SKM-1 treated with dmso at 0.1 percent for 144 hours (cell line): ENCODE data around the gene PALD1.
A peak's percentile ranks its signal among the peaks of the same experiment; 100 is the strongest.

Experiments
- DNase-seq: peaks from one replicate; lab custom pipeline; 2025; ENCODE audit not compliant: unreplicated experiment; lab: John Stamatoyannopoulos, UW

Gene PALD1

DNA sequence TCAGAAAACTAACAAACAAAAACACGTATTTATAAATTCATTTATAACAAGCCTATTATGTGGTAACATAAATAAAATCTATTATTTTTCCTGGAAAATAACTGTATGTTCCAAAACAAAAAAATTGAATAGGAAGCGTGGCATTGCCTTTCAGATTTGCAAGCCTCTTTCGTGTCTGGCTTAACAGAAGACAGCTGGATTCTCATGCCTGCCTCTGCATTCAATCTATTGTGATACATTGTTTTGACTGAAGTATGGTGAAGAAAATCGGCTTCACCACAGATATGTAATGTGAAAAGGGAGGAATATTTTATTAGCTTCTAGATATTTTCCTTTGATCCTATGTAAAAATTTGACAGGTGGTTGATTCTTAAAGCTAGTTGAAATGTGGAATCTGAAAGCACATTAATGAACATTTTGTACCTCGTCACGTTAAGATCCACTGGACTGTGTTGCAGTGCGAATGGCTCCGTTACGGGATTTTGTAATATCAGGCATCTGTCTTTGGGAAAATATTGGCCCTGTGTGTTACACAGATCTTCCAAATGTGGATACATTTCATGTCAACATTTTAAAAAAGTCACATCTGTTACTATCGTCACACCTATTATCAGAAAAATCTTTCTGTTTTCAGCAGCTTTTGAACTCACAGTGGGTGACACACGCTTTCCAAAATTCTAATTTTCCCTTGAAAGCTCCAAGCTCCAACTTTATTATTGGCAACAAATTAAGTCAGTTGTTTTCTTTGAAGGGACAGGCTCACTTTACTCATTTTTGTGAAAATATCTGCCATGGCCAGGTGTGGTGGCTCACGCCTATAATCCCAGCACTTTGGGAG lies 26.2 kb downstream of the PALD1 start:
- no peak for DNase-seq

DNA sequence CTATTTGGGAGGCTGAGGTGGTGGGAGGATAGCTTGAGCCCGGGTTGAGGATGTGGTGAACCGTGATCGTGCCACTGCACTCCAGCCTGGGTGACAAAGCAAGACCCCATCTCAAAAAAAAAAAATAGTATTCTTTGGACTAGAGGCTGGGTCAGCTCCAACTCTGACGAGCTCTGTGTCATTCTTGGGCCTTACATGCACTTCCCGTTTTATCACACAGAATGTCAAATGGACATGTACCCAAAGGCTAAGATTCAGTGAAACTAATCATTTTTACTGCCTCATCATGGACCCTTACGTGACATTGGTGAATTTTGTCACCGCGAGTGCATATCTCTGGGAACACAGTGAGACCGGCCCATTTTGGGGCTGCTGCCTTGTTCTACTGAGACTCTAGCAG lies 27.3 kb downstream of the PALD1 start:
- DNase-seq = no peak

DNA sequence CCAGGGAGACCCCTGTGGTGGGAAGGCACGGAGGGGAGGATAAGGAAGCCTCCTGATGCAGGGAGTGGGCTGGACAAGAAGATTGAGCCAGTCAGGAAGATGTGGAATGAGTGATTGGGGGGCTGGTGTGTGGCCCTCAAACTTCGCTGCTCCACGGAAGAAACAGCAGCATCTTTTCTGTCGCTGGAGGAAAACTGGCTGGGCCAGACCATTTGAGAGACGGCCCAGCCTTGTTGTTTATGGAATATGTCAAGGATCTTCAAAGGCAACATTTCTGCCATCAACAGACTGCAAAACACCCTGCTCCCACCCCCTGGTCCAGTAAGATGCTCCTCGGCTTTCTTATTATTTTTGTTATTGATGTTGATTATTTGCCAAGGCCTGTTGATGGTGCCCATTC lies 29.4 kb downstream of the PALD1 start:
- no peak for DNase-seq

DNA sequence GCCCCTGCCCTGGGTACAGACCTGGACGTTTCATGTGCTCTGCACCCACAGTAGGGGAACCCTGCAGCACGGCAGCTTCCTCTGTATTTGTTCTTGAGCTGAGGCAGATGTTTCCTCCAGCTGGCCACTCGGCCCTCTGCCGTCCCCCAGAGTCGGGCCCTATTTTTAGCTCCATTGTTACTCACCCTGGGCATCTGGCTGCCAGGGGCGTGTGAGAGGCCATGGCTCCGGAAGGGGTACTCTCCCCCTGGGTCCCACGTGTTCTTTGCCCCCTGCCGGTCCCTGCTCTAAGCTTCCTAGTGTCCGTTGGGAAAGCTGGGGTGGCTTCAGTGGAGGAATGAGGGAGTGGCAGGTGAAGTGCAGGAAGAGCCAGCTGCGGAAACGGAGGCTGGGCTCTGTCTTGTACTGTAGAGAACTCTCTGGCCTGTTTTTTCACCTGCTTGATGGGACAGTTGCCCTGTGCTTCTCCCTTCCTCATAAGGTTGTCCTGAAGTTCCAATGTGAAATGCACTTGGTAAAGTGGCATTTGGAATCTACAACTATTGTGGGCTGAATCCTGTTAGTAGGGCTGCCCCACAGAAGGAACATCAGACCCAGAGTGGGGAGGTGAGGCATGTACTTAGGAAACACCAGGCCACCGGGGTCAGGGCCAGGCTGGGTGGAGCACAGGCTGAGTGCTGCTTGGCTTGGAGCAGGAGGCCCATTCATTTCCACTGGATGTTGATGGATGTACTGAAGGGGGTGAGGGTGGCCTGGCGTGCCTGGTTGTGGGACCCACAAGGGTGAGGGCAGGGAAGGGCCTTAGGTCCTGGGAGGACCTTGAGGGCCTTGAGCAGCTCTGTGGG lies 30.6 kb downstream of the PALD1 start:
- DNase-seq = no peak

DNA sequence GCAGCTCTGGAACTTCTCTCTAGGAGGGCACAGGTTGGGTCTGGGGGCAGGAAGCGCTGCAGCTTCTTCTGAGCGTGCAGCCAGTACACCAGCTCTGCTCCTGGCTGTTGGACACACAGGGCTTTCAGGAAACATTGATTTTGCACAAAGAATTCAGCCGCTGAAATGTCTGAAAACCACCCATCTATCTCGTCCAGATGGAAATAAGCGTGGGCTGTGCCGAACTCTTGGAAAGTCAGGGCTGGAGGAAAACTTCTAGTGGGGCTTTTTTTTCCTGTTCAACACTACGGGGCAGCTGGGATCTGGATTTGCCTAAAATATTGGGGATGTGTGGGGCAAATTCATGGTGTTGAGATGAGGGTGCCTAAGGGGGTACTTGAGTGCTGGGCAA lies 31.2 kb downstream of the PALD1 start:
- DNase-seq = no peak

DNA sequence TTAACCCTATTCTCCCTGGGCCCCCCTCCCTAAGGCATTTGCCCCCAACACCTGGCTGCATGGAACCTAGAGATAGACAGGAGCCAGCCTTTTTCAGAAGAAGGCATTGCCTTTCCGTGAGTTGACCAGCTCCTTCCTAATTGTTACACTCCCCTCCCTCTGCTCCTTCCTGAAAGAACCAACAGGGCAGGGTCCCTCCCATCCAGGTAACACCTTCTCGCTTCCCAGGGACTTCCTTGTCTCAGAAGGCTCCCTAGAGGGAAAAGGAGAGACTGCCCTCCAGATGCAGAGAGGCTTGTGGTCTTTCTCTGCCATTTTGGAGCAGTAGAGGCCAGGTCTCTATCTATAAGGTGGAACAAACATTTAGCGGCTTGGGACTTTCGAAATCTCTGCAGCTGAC lies 31.9 kb downstream of the PALD1 start:
- no peak for DNase-seq

DNA sequence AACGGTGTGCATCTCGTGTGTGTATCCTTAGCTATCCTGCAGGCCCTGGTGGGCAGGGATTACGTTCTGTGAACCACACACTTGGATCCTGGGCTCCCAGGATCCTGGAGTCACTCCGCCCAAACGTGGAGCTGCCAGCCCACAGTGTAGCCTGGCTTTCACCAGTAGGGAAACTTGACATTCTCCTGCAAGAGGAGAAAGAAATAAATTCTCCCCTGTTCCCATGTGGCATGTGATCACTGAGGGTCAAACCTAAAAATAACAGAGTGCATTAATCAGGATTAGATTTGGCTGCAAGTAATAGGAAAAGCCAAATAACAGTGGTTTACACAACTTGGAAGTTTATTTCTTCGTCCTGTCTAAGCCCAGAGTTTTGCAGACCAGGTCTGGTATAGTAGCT lies 32.3 kb downstream of the PALD1 start:
- DNase-seq = no peak

DNA sequence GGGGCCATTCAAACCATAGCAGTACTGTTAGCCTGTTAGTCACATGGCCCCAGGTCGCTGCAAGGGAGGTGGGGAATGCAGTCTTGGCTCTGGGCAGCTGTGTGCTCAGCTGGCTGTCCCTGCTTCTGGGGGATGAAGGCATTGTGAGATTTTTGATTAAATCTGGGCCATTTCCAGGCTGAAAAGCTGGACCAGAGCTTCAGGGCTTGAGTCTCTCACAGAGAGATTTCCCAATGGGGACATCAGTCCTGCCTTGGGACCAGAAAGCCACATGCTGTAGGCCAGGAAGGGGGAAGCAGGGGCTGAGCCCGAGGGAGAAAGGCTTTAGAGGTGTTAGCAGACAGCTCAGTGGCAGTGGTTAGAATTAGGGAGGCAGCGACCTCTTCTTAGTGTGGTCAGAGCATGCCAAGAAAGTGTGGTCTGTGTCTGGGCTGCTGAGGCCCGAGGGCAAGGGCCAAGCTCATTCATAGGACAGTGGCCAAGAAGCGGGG lies 33.6 kb downstream of the PALD1 start:
- DNase-seq = no peak

DNA sequence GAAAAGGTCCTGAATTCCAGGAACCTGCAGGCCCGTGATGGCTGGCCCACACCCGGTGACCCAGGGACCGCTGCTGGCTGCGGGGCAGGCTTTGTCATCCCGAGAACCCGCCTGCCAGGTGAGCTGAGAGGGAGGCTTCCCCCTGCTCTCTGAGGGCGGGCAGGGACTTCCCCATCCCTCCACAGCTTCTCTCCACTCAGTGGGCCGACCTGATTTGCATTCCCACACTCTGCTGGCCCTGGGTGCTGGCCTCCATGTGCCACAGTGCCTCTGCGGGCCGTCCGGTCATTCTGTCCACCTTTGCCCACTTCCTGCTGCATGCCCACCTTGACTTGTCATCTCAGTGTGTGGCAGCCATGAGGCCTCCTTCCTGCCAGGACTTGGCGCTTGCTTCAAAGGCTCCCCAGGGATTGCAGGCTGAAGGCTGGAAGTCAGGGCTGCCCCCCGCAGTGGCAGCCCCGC lies 35.3 kb downstream of the PALD1 start:
- DNase-seq = no peak

DNA sequence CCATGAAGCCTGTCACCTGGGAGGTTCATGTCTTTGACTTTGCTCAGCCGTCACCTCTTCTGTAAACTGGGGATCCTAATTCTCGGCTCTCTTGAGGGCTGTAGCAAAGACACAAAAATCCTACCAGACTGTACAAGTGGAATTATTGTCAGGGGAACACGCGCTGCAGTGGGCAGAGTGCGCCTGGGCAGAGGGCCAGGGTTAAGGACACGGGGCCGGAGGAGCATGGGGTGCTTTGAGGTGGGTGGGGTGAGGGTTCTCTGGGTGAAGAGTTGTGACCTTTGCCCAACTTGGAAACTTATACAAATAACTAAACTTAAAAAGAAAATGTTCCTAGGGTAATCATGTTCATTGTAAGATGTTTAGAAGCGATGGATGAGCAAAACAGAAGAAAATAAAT lies 36.0 kb downstream of the PALD1 start:
- DNase-seq = no peak

DNA sequence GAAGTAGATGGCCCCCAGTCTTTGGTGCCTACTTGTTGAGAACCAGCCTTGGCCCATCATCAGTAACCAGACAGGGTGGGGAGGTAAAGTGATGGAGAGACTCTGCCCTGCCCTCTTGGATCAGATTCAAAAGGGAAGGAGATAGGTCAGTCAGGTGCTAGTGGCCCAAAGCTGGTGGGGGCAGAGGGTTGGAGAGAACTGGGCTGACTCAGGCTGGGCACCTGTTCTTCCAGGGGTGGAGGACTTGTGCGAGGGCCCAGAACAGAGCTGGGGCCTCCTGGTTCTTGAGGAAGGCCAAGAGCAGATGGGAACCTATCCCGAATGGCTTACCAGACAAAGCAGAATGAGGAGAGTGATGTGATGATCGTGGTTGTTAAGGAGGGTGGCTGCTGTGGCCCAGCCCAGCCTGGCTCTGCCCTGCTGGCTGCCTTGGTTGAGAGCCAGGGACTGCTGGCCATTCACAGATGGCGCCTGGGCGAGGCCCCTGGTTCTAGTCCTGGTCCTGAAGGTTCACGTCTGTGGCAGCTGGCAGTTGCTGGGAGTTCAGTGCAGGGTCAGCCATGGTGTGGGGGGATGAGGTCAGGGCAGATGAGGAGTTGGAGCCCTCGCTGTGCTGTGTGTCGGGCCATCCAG lies 36.6 kb downstream of the PALD1 start:
- no peak for DNase-seq

DNA sequence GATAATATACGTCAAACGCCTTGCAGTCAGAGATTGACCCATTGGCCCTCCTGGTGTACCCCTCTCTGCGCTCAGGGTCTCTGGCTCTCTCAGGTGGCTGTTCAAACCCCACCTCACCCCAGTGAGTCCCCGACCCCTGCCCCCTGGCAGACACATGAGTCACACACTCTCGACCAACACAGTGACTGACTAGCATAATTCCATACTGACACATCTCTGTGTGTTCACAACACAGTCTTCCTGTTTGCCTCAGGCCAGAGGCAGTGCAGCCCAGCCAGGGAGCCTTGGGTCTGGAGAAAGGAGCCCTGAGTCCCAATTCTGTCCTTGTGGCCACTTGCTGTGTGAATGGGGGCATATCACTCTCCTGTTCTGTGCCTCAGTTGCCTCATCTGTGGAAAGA lies 40.1 kb downstream of the PALD1 start:
- DNase-seq = no peak

DNA sequence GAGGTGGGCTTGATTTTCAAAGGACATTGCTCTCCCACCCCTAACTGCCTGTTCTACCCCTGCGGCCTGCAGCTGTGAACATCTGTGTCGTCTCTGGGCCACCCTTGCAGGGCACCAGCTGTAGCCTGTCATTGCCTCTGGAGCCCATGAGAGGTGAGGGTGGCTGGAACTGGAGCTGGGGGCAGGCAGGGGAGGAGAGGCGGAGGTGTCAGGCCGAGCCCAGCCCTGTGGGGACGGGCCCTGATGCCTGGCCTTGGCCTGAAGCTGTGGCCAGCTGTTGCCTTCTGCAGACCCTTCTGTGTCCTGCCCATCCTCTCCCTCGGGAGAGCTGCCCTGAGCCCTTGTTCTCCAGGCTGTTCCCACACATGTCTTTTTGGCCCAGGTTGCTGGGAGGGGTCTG lies 44.5 kb downstream of the PALD1 start:
- DNase-seq = no peak

DNA sequence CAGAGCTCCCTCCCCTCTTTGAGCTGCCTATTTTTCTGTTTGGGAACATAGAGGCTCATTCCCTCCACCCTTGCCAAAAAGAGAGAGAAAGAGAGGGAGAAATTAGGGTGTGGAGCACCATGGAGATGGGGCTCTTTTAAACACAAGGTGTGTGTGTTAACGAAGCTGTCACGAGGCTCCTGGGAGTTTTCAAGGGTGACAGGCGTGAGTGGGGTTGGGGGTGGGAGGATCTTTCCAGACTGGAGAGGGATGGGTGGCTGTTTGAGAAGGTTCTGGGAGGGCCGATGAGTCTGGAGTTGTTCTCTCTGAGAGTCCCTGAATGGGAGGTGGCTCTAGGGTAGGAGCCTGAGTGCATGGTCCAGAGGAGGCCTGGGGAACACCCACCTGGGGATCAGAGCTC lies 45.0 kb downstream of the PALD1 start:
- no peak for DNase-seq

DNA sequence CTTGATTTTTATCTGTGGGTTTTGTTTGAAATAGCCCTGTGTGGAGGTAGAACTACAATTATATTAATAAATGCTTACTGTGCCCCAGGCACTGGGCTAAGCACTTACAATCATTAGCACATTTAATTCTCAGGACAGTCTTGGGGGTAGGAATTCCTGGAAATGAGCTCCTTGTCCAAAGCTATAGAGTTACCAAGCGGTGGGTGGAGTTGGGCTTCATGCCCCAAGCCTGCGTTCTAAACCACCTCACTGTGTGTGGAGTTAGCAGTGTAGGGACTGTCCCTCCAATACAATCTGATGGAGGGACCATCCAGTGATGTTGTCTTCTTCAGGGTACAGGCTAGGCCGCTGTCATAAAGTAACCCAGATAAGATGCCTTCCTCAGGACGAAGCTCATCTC lies 49.7 kb downstream of the PALD1 start:
- DNase-seq = no peak

DNA sequence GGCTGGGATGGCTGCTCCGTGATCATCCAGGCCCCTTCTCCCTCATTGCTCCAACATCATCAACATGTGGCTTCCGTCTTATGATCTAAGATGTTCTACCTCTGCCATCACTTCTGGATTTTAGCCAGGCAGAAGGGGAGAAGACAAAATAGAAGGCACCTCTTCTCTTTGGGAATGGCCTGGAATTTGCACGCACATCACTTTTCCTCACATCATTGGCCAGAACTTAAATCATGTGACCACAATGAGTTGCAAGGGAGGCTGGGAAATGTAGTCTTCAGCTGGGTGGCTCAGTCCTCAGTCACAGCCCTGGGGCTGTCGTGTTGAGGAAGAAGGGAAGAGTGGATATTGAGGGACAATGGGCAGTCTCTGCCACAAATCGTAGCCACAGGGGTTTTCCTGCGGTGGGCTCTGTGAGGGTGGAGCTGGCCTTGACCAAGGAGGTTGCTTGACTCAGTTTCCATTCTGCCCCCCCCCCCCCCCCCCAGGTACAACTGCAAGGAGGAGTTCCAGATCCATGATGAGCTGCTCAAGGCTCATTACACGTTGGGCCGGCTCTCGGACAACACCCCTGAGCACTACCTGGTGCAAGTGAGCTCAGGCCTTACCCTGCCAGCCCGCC lies 50.3 kb downstream of the PALD1 start:
- DNase-seq = peak; percentile 3

DNA sequence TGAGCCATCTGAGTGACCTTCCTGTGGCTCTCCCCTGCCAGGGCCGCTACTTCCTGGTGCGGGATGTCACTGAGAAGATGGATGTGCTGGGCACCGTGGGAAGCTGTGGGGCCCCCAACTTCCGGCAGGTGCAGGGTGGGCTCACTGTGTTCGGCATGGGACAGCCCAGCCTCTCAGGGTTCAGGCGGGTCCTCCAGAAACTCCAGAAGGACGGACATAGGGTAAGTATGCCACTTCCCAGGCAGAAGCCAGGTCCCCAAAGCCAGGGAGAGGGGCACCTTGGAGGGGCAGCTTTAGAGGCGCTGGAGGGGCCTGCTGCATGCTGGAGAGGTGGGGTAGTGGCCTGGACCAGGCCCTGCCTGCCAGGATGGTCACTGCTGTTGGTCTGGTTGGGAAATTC lies 51.3 kb downstream of the PALD1 start:
- no peak for DNase-seq

DNA sequence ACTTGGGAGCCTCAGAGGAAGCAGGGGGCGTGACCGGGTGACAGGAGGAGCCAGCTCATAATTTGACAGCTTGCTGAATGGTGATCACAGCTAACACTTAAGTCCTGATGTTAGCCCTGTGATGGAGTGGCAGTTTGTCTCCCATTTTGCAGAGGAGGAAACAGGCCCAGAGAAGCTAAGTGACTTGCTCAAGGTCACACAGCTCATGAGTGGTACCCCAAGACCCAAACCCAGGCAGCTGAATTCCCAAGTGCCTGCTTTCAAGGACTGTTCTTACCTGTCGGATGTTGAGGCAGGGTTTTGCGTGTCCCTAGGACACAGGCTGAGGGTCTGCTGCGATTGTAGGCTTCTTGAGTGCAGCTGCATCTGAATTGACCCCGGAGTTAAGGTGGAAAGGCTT lies 51.7 kb downstream of the PALD1 start:
- no peak for DNase-seq

DNA sequence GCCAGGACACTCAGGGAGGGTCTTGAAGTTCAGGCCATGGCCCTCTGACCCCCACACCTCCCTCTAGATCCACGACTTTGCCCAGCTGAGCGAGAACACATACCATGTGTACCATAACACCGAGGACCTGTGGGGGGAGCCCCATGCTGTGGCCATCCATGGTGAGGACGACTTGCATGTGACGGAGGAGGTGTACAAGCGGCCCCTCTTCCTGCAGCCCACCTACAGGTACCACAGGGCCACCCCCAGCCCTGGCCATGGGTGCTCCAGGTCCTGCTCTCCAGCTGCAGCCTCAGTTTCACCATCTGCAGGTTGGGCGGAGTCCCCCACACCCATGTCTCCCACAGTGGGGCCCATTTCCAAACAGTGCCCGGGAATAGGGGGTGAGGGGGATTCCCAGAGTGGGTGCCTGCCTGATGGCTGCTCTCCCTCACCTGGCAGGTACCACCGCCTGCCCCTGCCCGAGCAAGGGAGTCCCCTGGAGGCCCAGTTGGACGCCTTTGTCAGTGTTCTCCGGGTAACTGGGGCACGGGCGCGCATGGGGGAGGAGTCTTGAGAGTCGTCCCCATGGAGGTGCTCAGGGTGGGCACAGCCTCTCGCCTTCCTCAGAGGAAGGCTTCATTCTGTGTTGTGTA lies 54.1 kb downstream of the PALD1 start:
- DNase-seq = no peak

DNA sequence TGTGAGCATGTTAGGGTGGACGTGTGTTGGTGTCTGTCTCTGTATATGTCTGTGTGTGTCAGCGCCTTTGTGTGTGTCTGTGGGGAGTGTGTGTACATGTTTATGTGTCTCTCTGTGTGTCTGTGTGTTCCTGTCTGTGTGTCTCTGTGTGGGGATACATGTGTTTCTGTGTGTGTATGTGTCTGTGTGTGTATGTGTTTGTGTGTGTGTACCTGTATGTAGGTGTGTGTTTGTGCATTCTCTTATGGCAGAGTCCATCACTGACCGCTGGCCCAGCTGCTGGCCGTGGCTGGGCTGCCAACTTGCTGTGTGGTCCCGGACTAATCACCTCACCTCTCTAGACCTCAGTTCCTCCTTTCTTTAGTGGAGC lies 54.6 kb downstream of the PALD1 start:
- no peak for DNase-seq

DNA sequence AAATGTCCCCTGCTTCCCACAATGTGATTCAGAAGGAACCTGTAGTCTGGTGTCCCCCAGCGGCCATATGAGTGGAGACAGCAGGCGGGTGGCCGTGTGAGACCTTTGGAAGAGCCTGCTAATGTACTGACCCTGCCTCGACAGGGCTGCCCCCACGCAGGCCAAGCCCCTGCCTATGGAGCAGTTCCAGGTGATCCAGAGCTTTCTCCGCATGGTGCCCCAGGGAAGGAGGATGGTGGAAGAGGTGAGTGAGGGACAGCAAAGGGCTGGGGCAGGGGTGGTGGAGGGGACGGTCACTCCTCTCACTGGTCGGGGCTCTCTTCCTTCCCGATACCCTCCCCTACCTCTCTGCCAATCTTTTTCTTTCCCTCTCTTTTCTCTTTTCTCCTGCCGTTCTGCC lies 55.7 kb downstream of the PALD1 start:
- DNase-seq = no peak
